PFSK-1 (cell line): ENCODE results near the gene NGFR.

Experiments
- POLR2AphosphoS5 ChIP-seq: IDR thresholded peaks from 2 replicates; pipeline ENCODE4 v1.6.1; 2012; ENCODE audit warnings: low read depth, mild to moderate bottlenecking, control low read depth, low read length, moderate library complexity
- REST ChIP-seq, 2 experiments: IDR thresholded peaks; 2 replicates each; pipeline versions ENCODE4 v1.6.1 to v1.8.0; 2011 to 2012; ENCODE audit warnings: low read depth in 2 of 2, low read length in 2 of 2, control low read depth in 1 of 2, inconsistent platforms in 1 of 2, mild to moderate bottlenecking in 1 of 2, moderate library complexity in 1 of 2; ENCODE audit not compliant: insufficient read depth in 1 of 2
- SIN3A ChIP-seq: IDR thresholded peaks from 2 replicates; pipeline ENCODE4 v1.6.1; 2012; ENCODE audit warnings: mild to moderate bottlenecking, low read length, moderate library complexity, borderline replicate concordance; ENCODE audit not compliant: insufficient read depth
- TAF1 ChIP-seq: IDR thresholded peaks from 2 replicates; pipeline ENCODE4 v1.6.1; 2012; ENCODE audit warnings: low read length, control low read depth, borderline replicate concordance; ENCODE audit not compliant: insufficient read depth

GRCh38 chr17:49521088-49521450, 26.0 kb downstream of the NGFR start:
- TF ChIP-seq POLR2AphosphoS5 (no peak), TAF1 (no peak), SIN3A (no peak), REST (IDR thresholded peaks at IDR 0.05; ENCODE audit: insufficient read depth in 1 of 2, low read depth in 2 of 2, low read length in 2 of 2) (no peak)
